HEK293 (cell line): ENCODE data around the gene FOSB.

Source experiments
- CTCF ChIA-PET: fragments of 350-600 bp; formaldehyde crosslinking; extraction: SDS; loops from one replicate; lab custom pipeline; 2021; ENCODE audit warnings: antibody characterized with exemption; lab: Yijun Ruan, JAX
- POLR2A ChIA-PET: fragments of 300-600 bp; formaldehyde crosslinking; extraction: SDS; loops from one replicate; lab custom pipeline; 2020; ENCODE audit warnings: antibody characterized with exemption, inconsistent platforms; lab: Yijun Ruan, JAX
- H3K27ac ChIP-seq: fragments of 200-500 bp; sonication (Bioruptor generic); 2 replicates; pipeline ENCODE4 v1.5.1; 2014; ENCODE audit warnings: low read depth, low read length, control low read depth, inconsistent platforms; ENCODE audit errors: extremely low read depth
- H3K36me3 ChIP-seq, 2 experiments: fragments of 200-500 bp in 1 of 2; sonication (Bioruptor generic) in 1 of 2; 1 replicate in 1 of 2; 2 replicates in 1 of 2; pipeline ENCODE4 v1.5.1; 2014 to 2017; ENCODE audit warnings: inconsistent platforms in 2 of 2, low read length in 2 of 2; ENCODE audit not compliant: control insufficient read depth in 2 of 2, insufficient read depth in 1 of 2
- H3K4me1 ChIP-seq: fragments of 200-500 bp; sonication (Bioruptor generic); 2 replicates; pipeline ENCODE4 v1.5.1; 2014; ENCODE audit warnings: mild to moderate bottlenecking, low read length, inconsistent platforms; ENCODE audit not compliant: control insufficient read depth, insufficient read depth
- H3K4me3 ChIP-seq: 2 replicates; pipeline ENCODE4 v1.5.1; 2011; ENCODE audit warnings: low read depth, mild to moderate bottlenecking, control low read depth, low read length, moderate library complexity
- H3K9me3 ChIP-seq: fragments of 200-500 bp; sonication (Bioruptor generic); 2 replicates; pipeline ENCODE4 v1.5.1; 2014; ENCODE audit warnings: low read depth, low read length, inconsistent platforms; ENCODE audit not compliant: control insufficient read depth, insufficient read depth
- BCL11B ChIP-seq: fragments of 450-650 bp; formaldehyde crosslinking; IDR thresholded peaks from 2 replicates; pipeline ENCODE4 v1.5.1; 2016; ENCODE audit warnings: low read depth, missing biosample characterization, missing genetic modification characterization
- GFI1B ChIP-seq: fragments of 450-650 bp; formaldehyde crosslinking; IDR thresholded peaks from 2 replicates; pipeline ENCODE4 v1.5.1; 2016; ENCODE audit warnings: missing biosample characterization, missing genetic modification characterization
- GLIS1 ChIP-seq: fragments of 450-650 bp; formaldehyde crosslinking; IDR thresholded peaks from 2 replicates; pipeline ENCODE4 v1.5.1; 2016; ENCODE audit warnings: missing biosample characterization, missing genetic modification characterization
- KLF8 ChIP-seq: fragments of 450-650 bp; formaldehyde crosslinking; IDR thresholded peaks from 2 replicates; pipeline ENCODE4 v1.5.1; 2016; ENCODE audit warnings: missing biosample characterization, missing genetic modification characterization
- MYNN ChIP-seq: fragments of 450-650 bp; formaldehyde crosslinking; IDR thresholded peaks from 2 replicates; pipeline ENCODE4 v1.5.1; 2016; ENCODE audit warnings: missing biosample characterization, missing genetic modification characterization, borderline replicate concordance
- MZF1 ChIP-seq: fragments of 450-650 bp; formaldehyde crosslinking; IDR thresholded peaks from 2 replicates; pipeline ENCODE4 v1.5.1; 2017; ENCODE audit warnings: missing biosample characterization, missing genetic modification characterization, borderline replicate concordance
- SETDB1 ChIP-seq: IDR thresholded peaks from one replicate; pipeline ENCODE4 v1.6.1; 2017; ENCODE audit warnings: mild to moderate bottlenecking, low read length, moderate library complexity, mixed read lengths; ENCODE audit not compliant: insufficient read length
- SP2 ChIP-seq: fragments of 450-650 bp; formaldehyde crosslinking; IDR thresholded peaks from 2 replicates; pipeline ENCODE4 v1.5.1; 2016; ENCODE audit warnings: missing biosample characterization, missing genetic modification characterization
- WT1 ChIP-seq: fragments of 450-650 bp; formaldehyde crosslinking; IDR thresholded peaks from 2 replicates; pipeline ENCODE4 v1.5.1; 2016; ENCODE audit warnings: missing biosample characterization, missing genetic modification characterization
- ZBTB17 ChIP-seq: fragments of 450-650 bp; formaldehyde crosslinking; IDR thresholded peaks from 2 replicates; pipeline ENCODE4 v1.5.1; 2016; ENCODE audit warnings: missing biosample characterization, missing genetic modification characterization
- ZBTB20 ChIP-seq: fragments of 450-650 bp; formaldehyde crosslinking; IDR thresholded peaks from 2 replicates; pipeline ENCODE4 v1.5.1; 2016; ENCODE audit warnings: missing biosample characterization, missing genetic modification characterization
- ZBTB21 ChIP-seq: fragments of 450-650 bp; formaldehyde crosslinking; IDR thresholded peaks from 2 replicates; pipeline ENCODE4 v1.5.1; 2017; ENCODE audit warnings: missing biosample characterization, missing genetic modification characterization
- ZBTB48 ChIP-seq: fragments of 450-650 bp; formaldehyde crosslinking; IDR thresholded peaks from 2 replicates; pipeline ENCODE4 v1.5.1; 2016; ENCODE audit warnings: missing biosample characterization, missing genetic modification characterization
- ZBTB49 ChIP-seq: fragments of 450-650 bp; formaldehyde crosslinking; IDR thresholded peaks from 2 replicates; pipeline ENCODE4 v1.5.1; 2016; ENCODE audit warnings: missing biosample characterization, missing genetic modification characterization, low read depth
- ZBTB8A ChIP-seq: fragments of 450-650 bp; formaldehyde crosslinking; IDR thresholded peaks from 2 replicates; pipeline ENCODE4 v1.5.1; 2016; ENCODE audit warnings: missing biosample characterization, missing genetic modification characterization
- ZIC2 ChIP-seq: fragments of 450-650 bp; formaldehyde crosslinking; IDR thresholded peaks from 2 replicates; pipeline ENCODE4 v1.5.1; 2016; ENCODE audit warnings: missing biosample characterization, missing genetic modification characterization
- ZNF157 ChIP-seq: fragments of 450-650 bp; formaldehyde crosslinking; IDR thresholded peaks from 2 replicates; pipeline ENCODE4 v1.5.1; 2016; ENCODE audit warnings: missing biosample characterization, missing genetic modification characterization
- ZNF280C ChIP-seq: fragments of 450-650 bp; formaldehyde crosslinking; IDR thresholded peaks from 2 replicates; pipeline ENCODE4 v1.5.1; 2016; ENCODE audit warnings: missing biosample characterization, missing genetic modification characterization
- ZNF292 ChIP-seq: fragments of 450-650 bp; formaldehyde crosslinking; IDR thresholded peaks from 2 replicates; pipeline ENCODE4 v1.5.1; 2016; ENCODE audit warnings: low read depth, missing biosample characterization, missing genetic modification characterization, borderline replicate concordance
- ZNF302 ChIP-seq: fragments of 450-650 bp; formaldehyde crosslinking; IDR thresholded peaks from 2 replicates; pipeline ENCODE4 v1.5.1; 2016; ENCODE audit warnings: missing biosample characterization, missing genetic modification characterization, low read depth
- ZNF366 ChIP-seq: fragments of 450-650 bp; formaldehyde crosslinking; conservative IDR thresholded peaks from 2 replicates; pipeline ENCODE4 v1.5.1; 2016; ENCODE audit warnings: missing biosample characterization, missing genetic modification characterization
- ZNF423 ChIP-seq: fragments of 450-650 bp; formaldehyde crosslinking; IDR thresholded peaks from 2 replicates; pipeline ENCODE4 v1.5.1; 2016; ENCODE audit warnings: missing biosample characterization, missing genetic modification characterization
- ZNF747 ChIP-seq: fragments of 450-650 bp; formaldehyde crosslinking; IDR thresholded peaks from 2 replicates; pipeline ENCODE4 v1.5.1; 2016; ENCODE audit warnings: missing biosample characterization, missing genetic modification characterization
- ZNF792 ChIP-seq: fragments of 450-650 bp; formaldehyde crosslinking; IDR thresholded peaks from 2 replicates; pipeline ENCODE4 v1.5.1; 2016; ENCODE audit warnings: missing biosample characterization, missing genetic modification characterization
- TF ChIP-seq, protein P1 (sequence below): fragments of 450-650 bp; formaldehyde crosslinking; IDR thresholded peaks from 2 replicates; pipeline ENCODE4 v1.5.1; 2017; ENCODE audit warnings: missing biosample characterization, missing genetic modification characterization
- TF ChIP-seq, protein P2 (sequence below): fragments of 450-650 bp; formaldehyde crosslinking; IDR thresholded peaks from 2 replicates; pipeline ENCODE4 v1.5.1; 2016; ENCODE audit warnings: missing biosample characterization, missing genetic modification characterization
- TF ChIP-seq, protein P3 (sequence below): fragments of 450-650 bp; IDR thresholded peaks from 2 replicates; pipeline ENCODE4 v1.5.1; 2018; ENCODE audit warnings: missing biosample characterization, mild to moderate bottlenecking, missing genetic modification characterization
- TF ChIP-seq, protein P4 (sequence below): fragments of 450-650 bp; formaldehyde crosslinking; IDR thresholded peaks from 2 replicates; pipeline ENCODE4 v1.5.1; 2016; ENCODE audit warnings: missing biosample characterization, missing genetic modification characterization

Gene FOSB

DNA sequence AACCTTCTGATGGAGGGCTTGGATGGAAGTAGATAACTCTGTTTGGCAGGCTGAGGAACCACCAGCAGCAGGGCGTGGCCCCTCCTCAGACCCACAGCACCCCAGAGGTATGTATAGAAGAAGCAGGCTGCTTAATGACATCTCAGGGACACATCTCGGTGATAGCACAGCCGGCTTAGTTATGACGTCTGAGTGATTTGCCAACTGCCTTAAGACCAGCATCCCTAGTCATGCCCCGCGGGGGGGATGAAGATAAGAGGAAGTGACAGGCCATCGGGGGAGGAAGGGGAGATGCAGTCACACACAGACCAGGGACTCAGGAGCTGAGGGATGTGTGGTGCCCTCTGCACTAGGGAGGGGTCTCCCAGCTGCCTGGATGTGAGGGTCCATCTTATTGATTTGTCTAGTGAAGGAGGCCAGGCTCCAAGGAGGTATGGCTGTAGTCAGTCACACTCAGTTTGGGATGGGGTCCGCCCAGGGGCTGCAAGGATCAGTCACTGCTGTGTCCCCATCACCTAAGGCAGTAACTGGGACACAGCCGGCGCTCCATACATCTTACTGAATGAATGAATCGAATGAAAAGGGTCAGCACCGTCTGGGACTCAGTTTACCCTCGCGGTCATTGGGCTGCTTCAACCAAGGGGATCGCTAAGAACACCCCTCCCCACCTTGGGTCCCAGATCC, 24.9 kb upstream of the FOSB start:
- Histone ChIP-seq H3K36me3 (no peaks in the 10 kb centered on the region), H3K9me3 (no peaks in the 10 kb centered on the region), H3K27ac (no peak overlapping the region), H3K4me3 (peak overlapping the region; percentile 27), H3K4me1 (0 out of 2 replicates have a peak, but pooled peaks cover 4% of the 10 kb centered on the region)
- CTCF ChIA-PET: interaction anchor here (0.5 to 5.8 kb wide), 4 partner anchors 35 to 318 kb away, joined by 3 to 87 read pairs (median 5); no protein-coding TSS in a partner anchor
- POLR2A ChIA-PET: interaction anchor here (0.9 to 1.0 kb wide), 2 partner anchors 25 to 27 kb away, joined by 3 to 5 read pairs; partner anchors contain the start of gene FOSB
- peak; percentile 80 for TF ChIP-seq GLIS1
- no peak for TF ChIP-seq ZBTB20 (tag by site-specific recombination)
- TF ChIP-seq ZBTB49 (tag by site-specific recombination): no peak
- TF ChIP-seq ZNF280C: no peak
- no peak for TF ChIP-seq KLF8 (tag by site-specific recombination)
- TF ChIP-seq ZNF792 (tag by site-specific recombination): no peak
- no peak for TF ChIP-seq ZBTB8A (tag by site-specific recombination)
- no peak for TF ChIP-seq ZNF302 (tag by site-specific recombination)
- no peak for TF ChIP-seq ZNF292
- TF ChIP-seq, protein P1, sequence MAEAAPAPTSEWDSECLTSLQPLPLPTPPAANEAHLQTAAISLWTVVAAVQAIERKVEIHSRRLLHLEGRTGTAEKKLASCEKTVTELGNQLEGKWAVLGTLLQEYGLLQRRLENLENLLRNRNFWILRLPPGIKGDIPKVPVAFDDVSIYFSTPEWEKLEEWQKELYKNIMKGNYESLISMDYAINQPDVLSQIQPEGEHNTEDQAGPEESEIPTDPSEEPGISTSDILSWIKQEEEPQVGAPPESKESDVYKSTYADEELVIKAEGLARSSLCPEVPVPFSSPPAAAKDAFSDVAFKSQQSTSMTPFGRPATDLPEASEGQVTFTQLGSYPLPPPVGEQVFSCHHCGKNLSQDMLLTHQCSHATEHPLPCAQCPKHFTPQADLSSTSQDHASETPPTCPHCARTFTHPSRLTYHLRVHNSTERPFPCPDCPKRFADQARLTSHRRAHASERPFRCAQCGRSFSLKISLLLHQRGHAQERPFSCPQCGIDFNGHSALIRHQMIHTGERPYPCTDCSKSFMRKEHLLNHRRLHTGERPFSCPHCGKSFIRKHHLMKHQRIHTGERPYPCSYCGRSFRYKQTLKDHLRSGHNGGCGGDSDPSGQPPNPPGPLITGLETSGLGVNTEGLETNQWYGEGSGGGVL (tag by site-specific recombination): peak; percentile 23
- peak; percentile 84 for TF ChIP-seq ZBTB21 (tag by site-specific recombination)
- no peak for TF ChIP-seq BCL11B (tag by site-specific recombination)
- peak; percentile 42 for TF ChIP-seq ZNF366
- TF ChIP-seq ZNF747 (tag by site-specific recombination): no peak
- TF ChIP-seq, protein P2, sequence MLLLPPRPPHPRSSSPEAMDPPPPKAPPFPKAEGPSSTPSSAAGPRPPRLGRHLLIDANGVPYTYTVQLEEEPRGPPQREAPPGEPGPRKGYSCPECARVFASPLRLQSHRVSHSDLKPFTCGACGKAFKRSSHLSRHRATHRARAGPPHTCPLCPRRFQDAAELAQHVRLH (tag by site-specific recombination): no peak
- no peak for TF ChIP-seq WT1 (tag by site-specific recombination)
- TF ChIP-seq GFI1B (tag by site-specific recombination): no peak
- peak; percentile 1 for TF ChIP-seq SP2 (tag by site-specific recombination)
- TF ChIP-seq ZBTB48: peak; percentile 81
- no peak for TF ChIP-seq ZNF157
- TF ChIP-seq, protein P3, sequence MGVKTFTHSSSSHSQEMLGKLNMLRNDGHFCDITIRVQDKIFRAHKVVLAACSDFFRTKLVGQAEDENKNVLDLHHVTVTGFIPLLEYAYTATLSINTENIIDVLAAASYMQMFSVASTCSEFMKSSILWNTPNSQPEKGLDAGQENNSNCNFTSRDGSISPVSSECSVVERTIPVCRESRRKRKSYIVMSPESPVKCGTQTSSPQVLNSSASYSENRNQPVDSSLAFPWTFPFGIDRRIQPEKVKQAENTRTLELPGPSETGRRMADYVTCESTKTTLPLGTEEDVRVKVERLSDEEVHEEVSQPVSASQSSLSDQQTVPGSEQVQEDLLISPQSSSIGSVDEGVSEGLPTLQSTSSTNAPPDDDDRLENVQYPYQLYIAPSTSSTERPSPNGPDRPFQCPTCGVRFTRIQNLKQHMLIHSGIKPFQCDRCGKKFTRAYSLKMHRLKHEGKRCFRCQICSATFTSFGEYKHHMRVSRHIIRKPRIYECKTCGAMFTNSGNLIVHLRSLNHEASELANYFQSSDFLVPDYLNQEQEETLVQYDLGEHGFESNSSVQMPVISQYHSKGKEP (tag by site-specific recombination): no peak
- TF ChIP-seq ZBTB17 (tag by site-specific recombination): peak; percentile 79
- TF ChIP-seq, protein P4, sequence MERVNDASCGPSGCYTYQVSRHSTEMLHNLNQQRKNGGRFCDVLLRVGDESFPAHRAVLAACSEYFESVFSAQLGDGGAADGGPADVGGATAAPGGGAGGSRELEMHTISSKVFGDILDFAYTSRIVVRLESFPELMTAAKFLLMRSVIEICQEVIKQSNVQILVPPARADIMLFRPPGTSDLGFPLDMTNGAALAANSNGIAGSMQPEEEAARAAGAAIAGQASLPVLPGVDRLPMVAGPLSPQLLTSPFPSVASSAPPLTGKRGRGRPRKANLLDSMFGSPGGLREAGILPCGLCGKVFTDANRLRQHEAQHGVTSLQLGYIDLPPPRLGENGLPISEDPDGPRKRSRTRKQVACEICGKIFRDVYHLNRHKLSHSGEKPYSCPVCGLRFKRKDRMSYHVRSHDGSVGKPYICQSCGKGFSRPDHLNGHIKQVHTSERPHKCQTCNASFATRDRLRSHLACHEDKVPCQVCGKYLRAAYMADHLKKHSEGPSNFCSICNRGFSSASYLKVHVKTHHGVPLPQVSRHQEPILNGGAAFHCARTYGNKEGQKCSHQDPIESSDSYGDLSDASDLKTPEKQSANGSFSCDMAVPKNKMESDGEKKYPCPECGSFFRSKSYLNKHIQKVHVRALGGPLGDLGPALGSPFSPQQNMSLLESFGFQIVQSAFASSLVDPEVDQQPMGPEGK: no peak
- TF ChIP-seq MYNN: no peak
- peak; percentile 44; the same call in 1 of the 2 replicates for TF ChIP-seq ZIC2 (tag by site-specific recombination)
- TF ChIP-seq ZNF423: no peak
- TF ChIP-seq MZF1 (tag by site-specific recombination): no peak
- TF ChIP-seq SETDB1: no peak
